C4-2B (cell line): Measurements from ENCODE around the gene PREX1.

Source experiments
- ZFX ChIP-seq: fragments of 450-650 bp; IDR thresholded peaks from 2 replicates; pipeline ENCODE4 v1.6.1; 2017
- TF ChIP-seq, protein P1 (sequence below): fragments of 450-650 bp; conservative IDR thresholded peaks from 2 replicates; pipeline ENCODE4 v1.5.1; 2017; ENCODE audit warnings: mild to moderate bottlenecking

DNA sequence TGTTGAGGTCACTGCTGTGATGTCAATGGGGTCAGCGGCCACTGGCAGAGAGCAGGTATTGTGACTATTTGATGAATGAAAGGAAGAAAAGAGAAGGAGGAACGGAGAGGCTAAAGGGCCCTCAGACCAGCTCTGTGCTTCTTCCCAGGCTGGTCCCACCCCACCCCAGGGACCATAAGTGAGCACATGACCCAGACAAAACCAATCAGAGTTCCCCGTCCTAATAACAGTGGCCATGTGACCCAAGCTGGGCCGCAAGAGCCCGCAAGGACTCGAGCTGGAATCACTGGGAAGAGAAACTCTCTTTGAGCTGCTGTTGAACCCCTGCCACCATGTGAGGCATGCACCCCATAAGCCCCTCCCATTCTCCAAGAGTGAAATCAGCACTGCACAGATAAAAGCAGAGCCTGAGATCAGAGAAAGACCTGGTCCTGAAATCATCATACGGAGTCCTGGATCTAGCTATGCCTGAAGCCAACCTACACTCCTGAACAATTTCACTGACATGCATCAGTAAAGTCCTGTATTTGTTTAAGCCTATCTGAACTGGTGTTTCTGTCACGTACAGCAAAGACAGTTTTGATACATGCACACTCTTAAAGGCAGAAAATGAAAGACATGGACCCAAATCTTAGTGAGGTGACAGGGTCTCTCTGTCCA, 90.2 kb downstream of the PREX1 start:
- TF ChIP-seq, protein P1, sequence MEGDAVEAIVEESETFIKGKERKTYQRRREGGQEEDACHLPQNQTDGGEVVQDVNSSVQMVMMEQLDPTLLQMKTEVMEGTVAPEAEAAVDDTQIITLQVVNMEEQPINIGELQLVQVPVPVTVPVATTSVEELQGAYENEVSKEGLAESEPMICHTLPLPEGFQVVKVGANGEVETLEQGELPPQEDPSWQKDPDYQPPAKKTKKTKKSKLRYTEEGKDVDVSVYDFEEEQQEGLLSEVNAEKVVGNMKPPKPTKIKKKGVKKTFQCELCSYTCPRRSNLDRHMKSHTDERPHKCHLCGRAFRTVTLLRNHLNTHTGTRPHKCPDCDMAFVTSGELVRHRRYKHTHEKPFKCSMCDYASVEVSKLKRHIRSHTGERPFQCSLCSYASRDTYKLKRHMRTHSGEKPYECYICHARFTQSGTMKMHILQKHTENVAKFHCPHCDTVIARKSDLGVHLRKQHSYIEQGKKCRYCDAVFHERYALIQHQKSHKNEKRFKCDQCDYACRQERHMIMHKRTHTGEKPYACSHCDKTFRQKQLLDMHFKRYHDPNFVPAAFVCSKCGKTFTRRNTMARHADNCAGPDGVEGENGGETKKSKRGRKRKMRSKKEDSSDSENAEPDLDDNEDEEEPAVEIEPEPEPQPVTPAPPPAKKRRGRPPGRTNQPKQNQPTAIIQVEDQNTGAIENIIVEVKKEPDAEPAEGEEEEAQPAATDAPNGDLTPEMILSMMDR, result no peak
- TF ChIP-seq ZFX, result no peak
